ENCODE measurements around the gene ARPC1B.

DNA sequence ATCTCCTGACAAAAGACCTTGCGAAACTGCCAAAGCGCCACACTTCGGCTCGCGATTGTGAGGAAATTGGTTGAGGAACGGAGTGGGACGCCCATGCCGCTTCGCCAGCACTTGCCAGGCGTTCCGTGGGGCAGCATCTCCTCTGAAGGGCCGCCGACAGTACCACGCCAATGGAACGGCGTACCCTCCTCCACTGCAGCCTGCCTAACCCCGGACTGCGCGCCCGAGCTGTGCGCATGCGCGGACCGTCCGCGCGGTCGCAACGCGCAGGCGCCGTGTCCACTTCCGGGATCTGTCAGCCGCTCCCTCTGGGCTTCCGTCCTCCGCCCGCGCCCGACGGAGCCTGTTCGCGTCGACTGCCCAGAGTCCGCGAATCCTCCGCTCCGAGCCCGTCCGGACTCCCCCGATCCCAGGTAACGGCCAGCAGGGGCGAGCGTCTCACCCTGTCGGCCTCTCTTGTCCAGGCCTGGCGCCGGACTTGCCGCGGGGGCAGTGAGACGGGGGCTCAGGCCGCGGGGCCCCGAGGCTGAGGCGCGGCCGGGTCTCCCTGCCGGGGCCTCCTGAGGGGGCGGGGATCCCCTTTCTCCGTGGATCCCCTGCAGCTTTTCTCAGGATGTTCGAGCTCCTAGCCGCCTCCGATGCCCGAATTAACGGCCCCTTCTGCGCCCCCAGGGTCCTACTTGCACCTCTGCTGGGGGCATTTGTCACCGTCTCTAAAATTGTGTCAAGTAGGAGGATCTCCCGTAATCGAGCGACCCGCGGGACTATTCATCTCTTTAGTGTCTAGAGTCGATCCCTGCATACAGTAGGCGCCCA, 48.7 kb upstream of the ARPC1B start, which contains the start of gene ARPC1A:
- peak; percentile 97 for TF ChIP-seq POLR2AphosphoS5 (IDR thresholded peaks at IDR 0.05; ENCODE audit: low read depth)
- TF ChIP-seq CTCF (conservative IDR thresholded peaks at IDR 0.05; ENCODE audit: low read depth in 2 of 2) = peak in 1 of 2 experiments; percentile 20; a peak in 1 of 4 replicates
- peak; percentile 75 for TF ChIP-seq CREB1 (CRISPR knock-in tag; IDR thresholded peaks at IDR 0.05; ENCODE audit: low read depth)
- TF ChIP-seq, protein P1, sequence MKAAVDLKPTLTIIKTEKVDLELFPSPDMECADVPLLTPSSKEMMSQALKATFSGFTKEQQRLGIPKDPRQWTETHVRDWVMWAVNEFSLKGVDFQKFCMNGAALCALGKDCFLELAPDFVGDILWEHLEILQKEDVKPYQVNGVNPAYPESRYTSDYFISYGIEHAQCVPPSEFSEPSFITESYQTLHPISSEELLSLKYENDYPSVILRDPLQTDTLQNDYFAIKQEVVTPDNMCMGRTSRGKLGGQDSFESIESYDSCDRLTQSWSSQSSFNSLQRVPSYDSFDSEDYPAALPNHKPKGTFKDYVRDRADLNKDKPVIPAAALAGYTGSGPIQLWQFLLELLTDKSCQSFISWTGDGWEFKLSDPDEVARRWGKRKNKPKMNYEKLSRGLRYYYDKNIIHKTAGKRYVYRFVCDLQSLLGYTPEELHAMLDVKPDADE (IDR thresholded peaks at IDR 0.05) = peak; percentile 58
- TF ChIP-seq EZH2phosphoT487 (IDR thresholded peaks at IDR 0.05; ENCODE audit: unreplicated experiment) = no peak
- no peak for TF ChIP-seq EZH2 (IDR thresholded peaks at IDR 0.05; ENCODE audit: low read depth, unreplicated experiment)
- no peak for TF ChIP-seq REST (IDR thresholded peaks at IDR 0.05; ENCODE audit: unreplicated experiment)
- TF ChIP-seq ZNF331 (CRISPR knock-in tag; IDR thresholded peaks at IDR 0.05; ENCODE audit: low read depth) = no peak
- no peak for TF ChIP-seq JUNB (IDR thresholded peaks at IDR 0.05; ENCODE audit: unreplicated experiment)
- TF ChIP-seq, protein P2, sequence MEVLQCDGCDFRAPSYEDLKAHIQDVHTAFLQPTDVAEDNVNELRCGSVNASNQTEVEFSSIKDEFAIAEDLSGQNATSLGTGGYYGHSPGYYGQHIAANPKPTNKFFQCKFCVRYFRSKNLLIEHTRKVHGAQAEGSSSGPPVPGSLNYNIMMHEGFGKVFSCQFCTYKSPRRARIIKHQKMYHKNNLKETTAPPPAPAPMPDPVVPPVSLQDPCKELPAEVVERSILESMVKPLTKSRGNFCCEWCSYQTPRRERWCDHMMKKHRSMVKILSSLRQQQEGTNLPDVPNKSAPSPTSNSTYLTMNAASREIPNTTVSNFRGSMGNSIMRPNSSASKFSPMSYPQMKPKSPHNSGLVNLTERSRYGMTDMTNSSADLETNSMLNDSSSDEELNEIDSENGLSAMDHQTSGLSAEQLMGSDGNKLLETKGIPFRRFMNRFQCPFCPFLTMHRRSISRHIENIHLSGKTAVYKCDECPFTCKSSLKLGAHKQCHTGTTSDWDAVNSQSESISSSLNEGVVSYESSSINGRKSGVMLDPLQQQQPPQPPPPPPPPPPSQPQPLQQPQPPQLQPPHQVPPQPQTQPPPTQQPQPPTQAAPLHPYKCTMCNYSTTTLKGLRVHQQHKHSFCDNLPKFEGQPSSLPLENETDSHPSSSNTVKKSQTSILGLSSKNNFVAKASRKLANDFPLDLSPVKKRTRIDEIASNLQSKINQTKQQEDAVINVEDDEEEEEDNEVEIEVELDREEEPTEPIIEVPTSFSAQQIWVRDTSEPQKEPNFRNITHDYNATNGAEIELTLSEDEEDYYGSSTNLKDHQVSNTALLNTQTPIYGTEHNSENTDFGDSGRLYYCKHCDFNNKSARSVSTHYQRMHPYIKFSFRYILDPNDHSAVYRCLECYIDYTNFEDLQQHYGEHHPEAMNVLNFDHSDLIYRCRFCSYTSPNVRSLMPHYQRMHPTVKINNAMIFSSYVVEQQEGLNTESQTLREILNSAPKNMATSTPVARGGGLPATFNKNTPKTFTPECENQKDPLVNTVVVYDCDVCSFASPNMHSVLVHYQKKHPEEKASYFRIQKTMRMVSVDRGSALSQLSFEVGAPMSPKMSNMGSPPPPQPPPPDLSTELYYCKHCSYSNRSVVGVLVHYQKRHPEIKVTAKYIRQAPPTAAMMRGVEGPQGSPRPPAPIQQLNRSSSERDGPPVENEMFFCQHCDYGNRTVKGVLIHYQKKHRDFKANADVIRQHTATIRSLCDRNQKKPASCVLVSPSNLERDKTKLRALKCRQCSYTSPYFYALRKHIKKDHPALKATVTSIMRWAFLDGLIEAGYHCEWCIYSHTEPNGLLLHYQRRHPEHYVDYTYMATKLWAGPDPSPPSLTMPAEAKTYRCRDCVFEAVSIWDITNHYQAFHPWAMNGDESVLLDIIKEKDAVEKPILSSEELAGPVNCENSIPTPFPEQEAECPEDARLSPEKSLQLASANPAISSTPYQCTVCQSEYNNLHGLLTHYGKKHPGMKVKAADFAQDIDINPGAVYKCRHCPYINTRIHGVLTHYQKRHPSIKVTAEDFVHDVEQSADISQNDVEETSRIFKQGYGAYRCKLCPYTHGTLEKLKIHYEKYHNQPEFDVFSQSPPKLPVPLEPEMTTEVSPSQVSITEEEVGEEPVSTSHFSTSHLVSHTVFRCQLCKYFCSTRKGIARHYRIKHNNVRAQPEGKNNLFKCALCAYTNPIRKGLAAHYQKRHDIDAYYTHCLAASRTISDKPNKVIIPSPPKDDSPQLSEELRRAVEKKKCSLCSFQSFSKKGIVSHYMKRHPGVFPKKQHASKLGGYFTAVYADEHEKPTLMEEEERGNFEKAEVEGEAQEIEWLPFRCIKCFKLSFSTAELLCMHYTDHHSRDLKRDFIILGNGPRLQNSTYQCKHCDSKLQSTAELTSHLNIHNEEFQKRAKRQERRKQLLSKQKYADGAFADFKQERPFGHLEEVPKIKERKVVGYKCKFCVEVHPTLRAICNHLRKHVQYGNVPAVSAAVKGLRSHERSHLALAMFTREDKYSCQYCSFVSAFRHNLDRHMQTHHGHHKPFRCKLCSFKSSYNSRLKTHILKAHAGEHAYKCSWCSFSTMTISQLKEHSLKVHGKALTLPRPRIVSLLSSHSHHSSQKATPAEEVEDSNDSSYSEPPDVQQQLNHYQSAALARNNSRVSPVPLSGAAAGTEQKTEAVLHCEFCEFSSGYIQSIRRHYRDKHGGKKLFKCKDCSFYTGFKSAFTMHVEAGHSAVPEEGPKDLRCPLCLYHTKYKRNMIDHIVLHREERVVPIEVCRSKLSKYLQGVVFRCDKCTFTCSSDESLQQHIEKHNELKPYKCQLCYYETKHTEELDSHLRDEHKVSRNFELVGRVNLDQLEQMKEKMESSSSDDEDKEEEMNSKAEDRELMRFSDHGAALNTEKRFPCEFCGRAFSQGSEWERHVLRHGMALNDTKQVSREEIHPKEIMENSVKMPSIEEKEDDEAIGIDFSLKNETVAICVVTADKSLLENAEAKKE (CRISPR knock-in tag; IDR thresholded peaks at IDR 0.05) = no peak
- no peak for TF ChIP-seq NANOG (IDR thresholded peaks at IDR 0.05; ENCODE audit: borderline replicate concordance)
- TF ChIP-seq ZNF114 (CRISPR knock-in tag; IDR thresholded peaks at IDR 0.05) = no peak
- no peak for TF ChIP-seq STAT1 (IDR thresholded peaks at IDR 0.05; ENCODE audit: unreplicated experiment)

All from GM23338 (cell line).